Stimulated activated CD8-positive, alpha-beta memory T cell treated with anti-CD3 and anti-CD28 coated beads, Interleukin-15, amount 100 ng/mL, for 4 hours (primary cell): ENCODE data around the gene FOXP1.
A peak's percentile ranks its signal among the peaks of the same experiment; 100 is the strongest.

Source experiments
- DNase-seq, 2 donors: peaks; one replicate each; pipeline ENCODE4 v3.0.0-alpha.2; 2020; ENCODE audit warnings: low read depth in 2 of 2

The FOXP1 gene

GRCh38 chr3:71241246-71241901, 342.2 kb downstream of the FOXP1 start:
- no peak for DNase-seq

- no peak for DNase-seq
Observed at GRCh38 chr3:71240034-71240433, 343.5 kb downstream of the FOXP1 start.

- no peak for DNase-seq
Observed at GRCh38 chr3:71238355-71238757, 345.2 kb downstream of the FOXP1 start.

DNA sequence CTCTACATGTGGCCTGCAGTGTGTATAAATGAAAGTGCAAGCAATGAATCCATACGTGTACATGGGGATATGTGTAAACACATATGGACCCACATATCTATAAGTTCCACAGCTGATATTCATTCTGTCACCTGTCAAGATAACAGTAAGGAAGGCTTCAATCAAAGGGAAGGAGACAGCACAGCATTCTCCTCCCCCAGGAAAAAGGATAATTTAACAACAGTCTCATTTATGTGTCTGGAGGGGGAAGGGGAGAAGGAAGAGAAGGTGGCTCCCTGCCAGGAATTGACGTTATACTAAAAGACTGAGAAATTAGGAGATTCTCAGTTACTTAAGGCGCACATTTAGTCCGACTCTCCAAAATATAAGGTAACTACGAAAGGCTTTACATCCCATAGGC, 345.9 kb downstream of the FOXP1 start:
- DNase-seq: no peak

GRCh38 chr3:71235846-71236245, 347.7 kb downstream of the FOXP1 start:
- DNase-seq: no peak

DNA sequence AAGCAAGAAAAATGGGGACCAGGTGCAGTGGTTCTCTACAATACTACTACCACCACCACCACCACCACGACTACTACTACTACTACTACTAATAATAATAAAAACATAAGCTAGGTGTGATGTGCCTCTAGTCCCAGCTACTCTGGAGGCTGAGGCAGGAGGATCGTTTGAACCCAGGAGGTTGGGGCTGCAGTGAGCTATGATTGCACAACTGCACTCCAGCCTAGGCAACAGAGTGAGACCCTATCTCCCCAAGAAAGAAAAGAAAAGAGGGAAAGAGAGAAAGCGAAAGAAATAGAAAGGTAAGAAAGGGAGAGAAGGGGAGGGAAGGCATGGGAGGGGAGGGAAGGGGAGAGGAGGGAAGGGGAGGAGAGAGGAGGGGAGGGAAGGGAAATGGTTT, 350.6 kb downstream of the FOXP1 start:
- DNase-seq: no peak

- DNase-seq: no peak
Observed at GRCh38 chr3:71232175-71232679, 351.3 kb downstream of the FOXP1 start.

GRCh38 chr3:71231680-71232079, 351.8 kb downstream of the FOXP1 start:
- no peak for DNase-seq

GRCh38 chr3:71229905-71230657, 353.4 kb downstream of the FOXP1 start:
- no peak for DNase-seq

DNA sequence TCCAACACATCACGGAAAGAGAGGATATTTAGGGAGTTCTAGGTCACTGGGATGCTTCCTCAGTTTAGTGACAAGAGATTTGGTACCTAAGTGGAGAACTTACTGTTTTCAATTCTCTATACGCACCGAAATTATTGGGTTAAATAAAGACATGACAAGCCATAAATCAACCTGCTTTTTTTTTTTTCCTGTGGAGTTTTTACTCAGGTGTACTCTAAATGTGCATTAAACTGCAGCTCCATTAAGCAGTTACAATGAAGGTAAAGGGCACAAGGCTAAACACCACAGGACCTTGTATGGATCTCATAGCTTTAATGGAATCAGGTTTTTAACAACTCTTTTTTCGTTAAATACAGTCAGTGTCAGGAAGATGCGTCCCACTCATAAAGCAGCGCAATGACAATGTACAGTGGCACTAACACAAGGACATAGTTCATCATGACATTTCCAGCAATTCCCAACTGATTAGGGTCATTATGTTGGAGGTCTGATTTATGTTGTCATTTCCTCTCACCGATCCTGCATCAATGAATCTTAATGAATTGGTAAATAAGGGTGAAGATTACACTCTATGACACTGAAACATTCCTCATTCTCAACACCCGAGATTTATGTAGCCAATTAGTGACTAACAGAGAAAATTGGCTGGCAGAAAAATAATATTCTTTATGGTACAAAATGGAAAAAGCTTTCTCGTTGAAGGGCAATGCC, 355.2 kb downstream of the FOXP1 start:
- no peak for DNase-seq

GRCh38 chr3:71227270-71227661, 356.3 kb downstream of the FOXP1 start:
- no peak for DNase-seq

- DNase-seq: peak; percentile 79 to 88
Observed at GRCh38 chr3:71226565-71227269, 356.8 kb downstream of the FOXP1 start.

DNA sequence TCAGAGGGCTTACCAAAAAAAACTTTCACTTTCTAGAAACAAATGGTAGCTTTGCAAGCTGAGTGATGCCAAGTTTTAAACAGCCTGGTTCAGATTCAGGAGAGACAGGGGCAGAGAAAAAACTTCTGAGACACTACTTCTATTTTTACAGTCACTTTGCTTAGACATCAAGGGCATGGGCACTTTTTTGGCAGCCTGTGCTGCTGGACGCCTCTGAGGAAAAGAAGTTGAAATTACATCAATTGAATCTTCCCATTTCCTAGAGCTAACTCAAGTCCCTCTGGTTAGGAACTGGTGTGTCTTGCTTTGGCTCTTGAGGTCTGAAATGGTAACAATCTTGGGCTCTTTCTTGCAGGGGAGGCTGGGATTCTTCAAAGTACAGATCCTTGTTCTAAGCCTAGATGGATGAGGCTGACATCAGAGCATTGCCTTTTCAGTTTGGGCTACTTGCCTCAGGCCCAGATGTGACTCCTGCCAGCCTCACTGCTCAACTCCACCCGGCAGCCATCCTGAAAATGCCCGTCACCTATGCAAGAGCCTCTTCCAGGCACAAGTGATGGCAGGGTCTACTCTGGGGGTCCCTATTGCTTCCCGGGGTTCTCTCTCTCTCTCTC, 357.5 kb downstream of the FOXP1 start:
- DNase-seq: no peak

- no peak for DNase-seq
Observed at GRCh38 chr3:71225002-71225684, 358.4 kb downstream of the FOXP1 start.

GRCh38 chr3:71219744-71220638, 363.5 kb downstream of the FOXP1 start:
- peak in 1 of 2 donors; percentile 7 for DNase-seq

DNA sequence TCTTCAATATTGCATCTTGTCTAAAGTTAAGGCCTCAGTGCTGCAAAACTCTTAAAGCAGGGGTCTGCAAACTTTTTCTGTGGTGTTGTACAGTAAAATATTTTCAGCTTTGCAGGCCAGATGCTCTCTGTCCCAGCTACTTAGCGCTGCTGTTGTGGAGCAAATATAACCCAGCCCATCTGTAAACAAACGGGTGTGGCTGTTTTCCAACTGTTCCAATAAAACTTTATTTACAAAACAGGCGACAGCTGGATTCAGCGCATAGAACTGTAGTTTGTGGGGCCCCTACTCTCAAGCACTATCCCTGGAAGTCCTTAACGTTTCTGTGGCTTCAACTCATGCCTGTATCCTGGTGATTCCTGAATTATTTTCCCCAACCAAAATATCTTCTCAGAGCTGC, 365.0 kb downstream of the FOXP1 start:
- no peak for DNase-seq

DNA sequence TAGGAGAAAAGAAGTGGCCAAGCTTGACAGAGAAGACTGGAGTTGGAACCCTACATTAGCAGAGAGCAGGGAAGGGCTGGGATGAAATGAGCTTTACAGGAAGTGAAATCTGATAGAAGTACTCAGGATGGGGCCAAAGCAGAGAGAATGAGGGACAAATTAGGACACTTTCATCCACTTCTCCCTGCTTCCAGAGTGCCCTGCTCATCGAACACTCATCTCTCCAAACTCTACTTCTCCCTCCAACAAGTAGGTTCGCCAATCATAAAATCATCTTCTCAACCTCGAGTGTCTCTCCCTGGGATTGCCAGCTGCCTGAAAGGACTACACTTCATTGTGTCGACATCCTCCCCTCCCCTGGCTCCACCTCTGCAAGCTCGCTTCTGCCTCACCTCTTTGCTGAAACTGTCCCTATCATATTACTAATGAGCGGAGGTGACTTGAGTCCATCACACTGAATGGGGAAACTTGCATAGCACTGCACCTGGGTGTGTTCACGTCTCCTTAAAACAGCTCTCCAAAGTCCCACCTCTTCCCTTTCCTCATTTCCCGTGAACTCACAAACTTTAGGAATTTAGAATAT, 365.8 kb downstream of the FOXP1 start:
- no peak for DNase-seq

- DNase-seq: no peak
Observed at GRCh38 chr3:71215351-71215750, 368.2 kb downstream of the FOXP1 start.

DNA sequence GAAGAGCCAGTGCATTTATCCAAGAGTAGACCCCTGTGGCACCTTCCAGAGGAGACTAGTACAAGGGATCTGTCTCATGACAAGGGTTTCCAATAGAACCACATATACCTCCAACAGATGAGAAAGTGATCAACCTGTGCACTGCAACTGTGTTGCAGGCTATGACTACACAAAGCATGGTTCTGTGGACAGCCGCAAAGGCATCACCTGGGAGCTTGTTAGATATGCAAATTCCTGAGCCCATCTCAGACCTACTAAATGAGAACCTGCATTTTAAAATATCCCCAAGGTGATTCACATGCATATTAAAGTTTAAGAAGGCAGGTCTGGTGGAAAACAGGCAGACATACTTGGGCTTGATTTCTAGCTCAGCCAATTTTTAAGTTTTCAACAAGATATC, 368.7 kb downstream of the FOXP1 start:
- no peak for DNase-seq

- no peak for DNase-seq
Observed at GRCh38 chr3:71214016-71214415, 369.5 kb downstream of the FOXP1 start.
